Fibroblast of skin of right quadriceps (primary cell): Measurements from ENCODE around the gene IL3RA.
"Not testable (repeated sequence)": the region's sequence is repeated elsewhere in the genome, so short reads cannot be mapped to it uniquely, and the experiment has no call there.

Experiments used
- DNase-seq: peaks from one replicate; pipeline ENCODE4 v3.0.0-alpha.2; 2013

IL3RA gene

DNA sequence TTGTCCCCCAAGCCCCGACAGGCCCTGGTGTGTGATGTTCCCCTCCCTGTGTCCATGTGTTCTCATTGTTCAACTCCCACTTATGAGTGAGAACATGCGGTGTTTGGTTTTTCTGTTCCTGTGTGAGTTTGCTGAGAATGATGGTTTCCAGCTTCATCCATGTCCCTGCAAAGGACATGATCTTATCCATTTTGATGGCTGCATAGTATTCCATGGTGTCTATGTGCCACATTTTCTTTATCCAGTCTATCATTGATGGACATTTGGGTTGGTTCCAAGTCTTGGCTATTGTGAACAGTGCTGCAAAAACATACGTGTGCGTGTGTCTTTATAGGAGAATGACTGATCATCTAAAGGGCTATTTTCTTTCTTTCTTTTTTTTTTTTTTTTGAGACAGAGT, 4.2 kb upstream of the IL3RA start:
- DNase-seq, result not testable (repeated sequence)

DNA sequence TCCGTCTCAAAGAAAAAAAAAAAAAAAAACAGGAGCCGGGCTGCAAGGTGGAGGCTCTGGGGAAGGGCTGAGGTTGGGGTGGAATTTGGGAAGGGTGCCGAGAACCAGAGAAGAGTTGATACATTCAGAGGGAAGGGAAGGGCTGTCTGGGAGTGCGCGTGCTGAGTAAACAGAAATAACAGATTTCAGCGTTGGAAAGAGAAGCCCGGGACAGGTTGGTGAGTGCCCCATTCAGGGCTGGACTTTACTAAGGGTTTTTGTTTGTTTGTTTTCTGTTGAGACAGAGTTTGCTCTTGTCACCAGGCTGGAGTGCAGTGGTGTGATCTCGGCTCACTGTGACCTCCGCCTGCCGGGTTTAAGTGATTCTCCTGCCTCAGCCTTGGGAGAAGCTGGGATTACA, 1.7 kb upstream of the IL3RA start:
- no peak for DNase-seq

DNA sequence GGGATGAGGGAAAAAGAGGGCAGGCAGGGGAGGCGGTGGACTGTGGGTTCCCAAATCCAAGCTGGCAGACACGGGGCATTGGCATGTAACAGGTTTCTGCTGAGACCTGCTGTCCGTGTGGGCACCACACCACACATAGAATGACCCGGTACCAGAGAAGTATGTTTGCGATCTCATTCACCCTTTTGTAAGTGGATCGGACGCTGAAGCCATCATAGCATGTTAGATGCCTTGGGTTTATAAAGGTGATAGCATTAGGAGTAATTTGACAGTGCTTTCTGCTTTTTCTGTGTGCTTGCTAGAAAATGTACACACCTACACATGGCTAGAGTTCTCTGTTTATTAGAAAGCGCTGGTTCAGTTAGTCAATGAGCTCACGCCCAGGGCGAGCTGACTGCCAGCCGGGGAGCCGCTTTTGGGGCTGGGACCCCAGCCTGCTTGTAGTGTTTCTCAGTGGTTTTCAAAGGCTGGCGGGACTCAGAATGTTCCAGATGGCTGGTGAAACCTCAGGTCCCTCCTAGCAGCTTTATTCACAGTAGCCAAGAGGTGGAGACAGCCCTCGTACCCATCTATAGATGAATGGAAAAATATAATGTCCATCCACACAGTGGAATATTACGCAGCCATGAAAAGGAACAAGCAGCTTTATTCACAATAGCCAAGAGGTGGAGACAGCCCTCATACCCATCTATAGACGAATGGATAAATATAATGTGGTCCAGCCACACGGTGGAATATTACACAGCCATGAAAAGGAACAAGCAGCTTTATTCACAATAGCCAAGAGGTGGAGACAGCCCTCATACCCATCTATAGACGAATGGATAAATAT, 579 bp downstream of the IL3RA start:
- DNase-seq, result no peak

DNA sequence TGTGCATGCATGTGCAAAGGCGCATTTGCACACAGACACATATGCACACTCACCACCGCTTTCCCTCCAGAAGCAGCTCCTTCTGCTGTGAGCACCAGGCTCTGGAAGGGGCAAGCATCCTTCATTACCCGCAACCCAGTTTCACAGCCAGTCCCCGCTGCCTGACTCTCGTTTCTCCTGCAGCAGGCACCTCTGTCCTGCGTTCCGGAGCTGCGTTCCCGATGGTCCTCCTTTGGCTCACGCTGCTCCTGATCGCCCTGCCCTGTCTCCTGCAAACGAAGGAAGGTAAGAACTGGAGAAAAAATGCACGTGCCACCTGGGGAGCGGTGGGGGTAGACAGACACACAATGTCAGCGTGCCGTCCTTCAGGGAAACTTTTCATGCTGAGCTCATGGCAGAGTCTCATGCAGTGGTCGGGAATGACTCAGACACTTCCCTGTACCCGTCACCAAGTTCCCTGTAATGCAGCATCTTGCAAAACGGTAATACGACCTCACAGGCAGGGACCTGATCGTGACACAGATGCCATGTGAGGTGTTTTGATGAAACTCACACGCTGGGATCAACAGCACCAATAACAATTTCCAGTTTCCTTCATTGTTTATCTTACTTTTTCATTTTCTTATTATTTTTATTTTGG, 5.1 kb downstream of the IL3RA start:
- DNase-seq, result no peak

DNA sequence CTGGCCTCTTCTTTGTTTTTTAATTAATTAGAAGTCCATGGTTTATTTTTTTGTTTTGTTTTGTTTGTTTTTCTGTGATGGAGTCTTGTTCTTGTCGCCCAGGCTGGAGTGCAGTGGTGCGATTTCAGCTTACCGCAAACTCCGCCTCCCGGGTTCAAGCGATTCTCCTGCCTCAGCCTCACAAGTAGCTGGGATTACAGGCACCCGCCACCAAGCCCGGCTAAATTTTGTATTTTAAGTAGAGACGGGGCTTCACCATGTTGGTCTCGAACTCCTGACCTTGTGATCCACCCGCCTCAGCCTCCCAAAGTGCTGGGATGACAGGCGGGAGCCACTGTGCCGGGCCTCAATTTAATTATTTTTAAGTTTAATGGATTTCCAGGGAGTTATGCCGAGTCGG, 13.0 kb downstream of the IL3RA start:
- DNase-seq, result not testable (repeated sequence)

DNA sequence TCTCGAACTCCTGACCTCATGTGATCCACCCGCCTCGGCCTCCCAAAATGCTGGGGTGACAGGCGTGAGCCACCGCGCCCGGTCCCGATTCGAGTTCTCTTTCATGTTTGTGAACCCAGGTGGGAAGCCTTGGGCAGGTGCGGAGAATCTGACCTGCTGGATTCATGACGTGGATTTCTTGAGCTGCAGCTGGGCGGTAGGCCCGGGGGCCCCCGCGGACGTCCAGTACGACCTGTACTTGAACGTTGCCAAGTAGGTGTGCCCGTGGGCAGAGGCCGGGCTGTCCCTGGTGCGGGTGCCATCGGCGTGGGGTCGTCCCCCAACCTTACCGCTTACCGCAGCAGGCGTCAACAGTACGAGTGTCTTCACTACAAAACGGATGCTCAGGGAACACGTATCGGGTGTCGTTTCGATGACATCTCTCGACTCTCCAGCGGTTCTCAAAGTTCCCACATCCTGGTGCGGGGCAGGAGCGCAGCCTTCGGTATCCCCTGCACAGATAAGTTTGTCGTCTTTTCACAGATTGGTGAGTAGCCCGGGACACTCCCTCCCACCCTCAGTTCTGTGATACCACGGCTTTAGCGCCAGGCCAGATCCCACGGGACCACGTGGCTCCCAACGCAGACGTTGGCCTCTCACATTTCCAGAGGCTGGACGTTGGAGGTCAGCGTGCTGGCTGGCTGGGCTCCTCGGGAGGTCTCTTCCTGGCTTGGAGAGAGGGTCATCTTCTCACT, 15.6 kb downstream of the IL3RA start:
- no peak for DNase-seq

DNA sequence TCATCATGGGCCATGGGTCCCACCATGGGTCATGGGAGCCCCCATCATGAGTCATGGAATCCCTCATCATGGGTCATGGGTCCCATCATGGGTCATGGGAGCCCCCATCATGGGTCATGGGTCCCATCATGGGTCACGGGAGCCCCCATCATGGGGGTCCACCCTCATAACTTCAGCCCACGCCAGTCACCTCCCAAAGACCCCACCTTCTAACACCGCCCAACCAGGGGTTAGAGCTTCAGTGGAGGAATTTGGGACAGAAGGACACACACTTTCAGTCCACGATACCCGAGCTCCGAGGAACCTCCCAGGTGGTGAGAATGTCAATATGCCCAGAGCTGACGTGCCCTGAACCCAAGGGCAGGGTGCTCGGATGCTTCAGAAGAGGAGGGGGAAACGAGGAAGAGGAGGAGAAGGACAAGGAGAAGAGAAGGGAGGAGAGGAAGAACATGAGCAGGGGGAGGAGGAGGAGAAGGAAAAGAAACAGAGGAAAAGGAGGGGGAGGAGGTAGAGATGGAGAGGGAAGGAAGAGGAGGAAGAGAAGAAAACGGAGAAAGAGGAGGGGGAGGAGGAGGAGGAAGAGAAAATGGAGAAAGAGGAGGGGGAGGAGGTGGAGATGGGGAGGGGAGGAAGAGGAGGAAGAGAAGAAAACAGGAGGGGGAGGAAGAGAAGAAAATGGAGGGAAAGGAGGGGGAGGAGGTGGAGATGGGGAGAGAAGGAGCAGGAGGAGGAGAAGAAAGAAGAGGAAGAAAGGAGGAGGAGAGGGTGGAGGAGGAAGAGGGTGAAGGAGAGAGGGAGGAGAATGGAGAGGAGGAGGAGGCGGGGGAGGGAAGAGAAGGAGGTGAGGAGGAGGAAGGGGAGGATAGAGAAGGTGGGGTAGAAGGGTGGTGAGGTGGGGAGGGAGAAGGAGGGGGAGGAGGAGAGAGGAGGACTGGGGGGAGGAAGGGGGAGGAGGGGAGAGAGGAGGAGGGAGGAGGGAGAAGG, 17.7 kb downstream of the IL3RA start:
- no peak for DNase-seq

DNA sequence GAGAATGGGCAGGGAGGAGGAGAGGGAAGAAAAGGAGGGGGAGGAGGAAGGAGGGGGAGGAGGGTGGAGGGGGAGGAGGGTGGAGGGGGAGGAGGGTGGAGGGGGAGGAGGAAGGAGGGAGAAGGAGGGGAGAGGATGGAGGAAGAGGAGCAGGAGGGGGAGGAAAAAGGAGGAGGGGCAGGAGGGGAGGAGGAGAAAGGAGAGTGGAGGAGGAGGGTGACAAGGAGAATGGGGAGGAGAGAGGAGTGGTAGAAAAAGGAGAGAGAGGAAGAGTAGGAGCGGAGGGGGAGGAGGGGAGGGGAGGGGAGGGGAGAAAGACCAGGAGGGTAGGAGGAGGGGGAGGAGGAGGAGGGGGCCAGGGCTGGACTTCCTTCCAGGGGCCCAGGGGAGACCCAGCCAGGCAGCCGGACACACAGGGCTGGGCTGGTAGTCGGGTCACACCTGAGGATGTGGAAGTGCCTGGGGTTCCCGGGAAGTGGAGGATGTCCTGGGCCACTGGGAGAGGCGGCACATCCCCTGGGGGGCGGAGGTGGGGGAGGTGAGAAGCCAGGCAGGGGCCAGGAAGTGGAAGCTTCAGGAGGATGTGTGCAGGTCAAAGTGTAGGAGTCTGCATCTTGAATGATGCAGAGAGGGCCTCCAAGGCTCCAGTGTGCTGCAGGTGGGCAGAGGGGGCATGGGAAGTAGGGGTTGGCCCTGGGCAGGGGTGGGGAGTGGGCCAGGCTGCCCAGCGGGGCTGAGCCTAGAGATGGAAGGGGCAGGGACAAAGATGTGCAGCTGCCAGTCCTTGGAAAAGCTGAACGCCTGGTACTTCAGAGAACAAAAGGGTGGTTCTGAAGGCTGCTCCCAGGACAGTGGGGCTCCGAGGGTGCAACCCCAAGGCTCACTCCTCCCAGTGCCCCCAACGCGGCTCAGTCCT, 18.8 kb downstream of the IL3RA start:
- DNase-seq, result no peak

DNA sequence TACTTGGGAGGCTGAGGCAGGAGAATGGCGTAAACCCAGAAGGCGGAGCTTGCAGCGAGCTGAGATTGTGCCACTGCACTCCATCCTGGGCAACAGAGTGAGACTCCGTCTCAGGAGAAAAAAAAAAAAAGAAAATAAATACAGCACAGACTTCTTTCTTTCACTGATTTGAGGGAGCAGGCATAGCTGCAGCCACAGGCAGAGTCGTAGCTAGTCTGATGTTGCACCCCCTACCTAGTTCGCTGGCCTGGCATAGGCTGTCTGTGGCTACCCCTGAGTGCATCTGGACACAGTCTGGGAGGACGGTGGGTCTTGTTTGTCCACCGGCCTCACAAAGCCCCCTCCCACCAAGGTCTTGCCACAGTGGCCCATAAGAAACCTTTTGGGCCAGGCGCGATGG, 21.4 kb downstream of the IL3RA start:
- DNase-seq, result no peak

DNA sequence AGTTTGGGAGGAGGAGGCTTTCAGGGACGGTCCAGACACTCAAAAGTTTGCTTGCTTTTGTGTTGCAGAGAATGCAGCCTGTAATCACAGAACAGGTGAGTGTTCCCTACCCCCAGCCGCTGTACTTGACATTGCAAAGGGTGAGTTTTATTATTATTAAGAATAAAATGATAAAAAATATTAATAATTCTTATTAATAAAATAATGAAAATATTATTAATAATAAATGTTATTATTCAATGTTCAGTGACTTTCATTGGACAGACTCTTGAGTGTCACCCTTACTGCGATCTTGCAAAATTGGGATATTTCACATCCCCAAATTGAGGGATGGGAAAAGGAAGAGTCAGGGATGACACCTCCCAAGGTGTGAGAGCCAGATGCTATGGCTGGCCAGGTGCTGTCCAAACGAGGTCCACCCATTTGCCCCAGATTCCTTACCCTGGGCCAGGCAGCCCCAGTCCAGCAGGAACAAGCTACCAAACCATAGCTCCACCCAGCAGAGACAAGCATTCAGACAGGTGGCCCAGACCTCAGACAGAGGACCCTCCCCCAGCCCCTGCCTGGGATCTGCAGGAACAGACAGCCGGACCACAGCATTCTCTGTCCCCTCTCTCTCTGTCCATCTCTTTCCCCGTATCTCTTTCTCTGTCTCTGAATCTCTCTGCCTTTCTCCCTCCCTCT, 22.4 kb downstream of the IL3RA start:
- no peak for DNase-seq

DNA sequence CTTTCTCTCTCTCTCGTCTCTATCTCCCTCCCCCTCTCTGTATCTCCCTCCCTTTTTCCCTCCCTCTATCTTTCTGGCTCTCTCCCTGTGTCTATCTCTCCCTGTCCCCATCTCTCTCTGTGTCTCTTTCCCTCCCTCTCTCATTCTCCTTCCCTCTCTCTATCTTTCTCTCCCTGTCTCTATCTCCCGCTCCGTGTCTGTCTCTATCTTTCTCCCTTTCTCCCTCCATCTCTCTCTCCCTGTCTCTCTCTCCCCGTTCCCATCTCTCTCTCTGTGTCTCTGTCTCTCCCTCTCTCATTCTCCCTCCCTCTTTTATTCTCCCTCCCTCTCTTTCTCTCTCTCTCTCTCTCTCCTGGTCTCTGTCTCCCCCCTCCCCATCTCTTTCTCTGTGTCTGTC, 22.9 kb downstream of the IL3RA start:
- DNase-seq, result no peak

DNA sequence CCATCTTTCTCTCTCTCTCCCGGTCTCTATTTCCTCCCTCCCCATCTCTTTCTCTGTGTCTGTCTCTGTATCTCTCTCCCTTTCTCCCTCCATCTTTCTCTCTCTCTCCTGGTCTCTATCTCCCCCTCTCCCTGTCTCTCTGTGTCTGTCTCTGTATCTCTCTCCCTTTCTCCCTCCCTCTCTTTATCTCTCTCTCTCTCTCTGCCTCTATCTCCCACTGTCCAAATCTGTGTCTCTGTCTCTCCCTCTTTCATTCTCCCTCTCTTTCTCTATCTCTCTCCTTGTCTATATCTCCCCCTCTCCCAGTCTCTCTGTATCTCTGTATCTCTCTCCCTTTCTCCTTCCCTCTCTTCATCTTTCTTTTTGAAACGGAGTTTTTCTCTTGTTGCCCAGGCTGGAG, 23.6 kb downstream of the IL3RA start:
- DNase-seq, result no peak

DNA sequence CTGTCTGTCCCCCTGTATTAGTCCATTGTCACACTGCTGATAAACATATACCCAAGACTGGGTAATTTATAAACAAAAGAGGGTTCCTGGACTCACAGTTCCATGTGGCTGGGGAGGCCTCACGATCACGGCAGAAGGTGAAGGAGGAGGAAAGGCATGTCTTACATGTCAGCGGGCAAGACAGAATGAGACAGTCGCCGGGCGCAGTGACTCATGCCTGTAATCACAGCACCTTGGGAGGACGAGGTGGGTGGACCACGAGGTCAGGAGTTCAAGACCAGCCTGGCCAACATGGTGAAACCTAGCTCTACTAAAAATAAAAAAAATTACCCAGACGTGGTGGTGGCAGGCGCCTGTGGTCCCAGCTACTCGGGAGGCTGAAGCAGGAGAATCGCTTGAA, 24.7 kb downstream of the IL3RA start:
- DNase-seq, result no peak

DNA sequence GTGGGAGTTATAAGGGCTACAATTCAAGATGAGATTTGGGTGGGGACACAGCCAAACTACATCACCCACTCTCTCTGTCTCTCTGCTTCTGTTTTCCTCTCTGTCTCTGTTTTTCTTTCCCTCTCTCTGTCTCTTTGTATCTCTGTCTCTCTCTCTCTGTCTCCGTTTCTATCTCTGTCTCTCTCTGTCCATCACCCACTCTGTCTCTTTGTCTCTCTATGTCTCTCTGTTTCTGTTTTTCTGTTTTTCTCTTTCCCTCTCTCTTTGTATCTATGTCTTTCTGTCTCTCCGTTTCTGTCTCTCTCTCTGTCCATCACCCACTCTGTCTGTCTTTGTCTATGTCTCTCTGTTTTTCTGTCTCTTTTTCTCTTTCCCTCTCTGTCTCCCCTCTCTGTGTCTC, 25.3 kb downstream of the IL3RA start:
- DNase-seq, result no peak

DNA sequence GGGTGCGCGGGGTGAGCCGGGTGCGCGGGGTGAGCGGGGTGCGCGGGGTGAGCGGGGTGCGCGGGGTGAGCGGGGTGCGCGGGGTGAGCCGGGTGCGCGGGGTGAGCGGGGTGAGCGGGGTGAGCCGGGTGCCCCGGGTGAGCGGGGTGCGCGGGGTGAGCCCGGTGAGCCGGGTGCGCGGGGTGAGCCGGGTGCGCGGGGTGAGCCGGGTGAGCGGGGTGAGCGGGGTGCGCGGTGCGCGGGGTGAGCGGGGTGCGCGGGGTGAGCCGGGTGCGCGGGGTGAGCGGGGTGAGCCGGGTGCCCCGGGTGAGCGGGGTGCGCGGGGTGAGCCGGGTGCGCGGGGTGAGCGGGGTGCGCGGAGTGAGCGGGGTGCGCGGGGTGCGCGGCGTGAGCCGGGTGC, 29.8 kb downstream of the IL3RA start:
- not testable (repeated sequence) for DNase-seq

DNA sequence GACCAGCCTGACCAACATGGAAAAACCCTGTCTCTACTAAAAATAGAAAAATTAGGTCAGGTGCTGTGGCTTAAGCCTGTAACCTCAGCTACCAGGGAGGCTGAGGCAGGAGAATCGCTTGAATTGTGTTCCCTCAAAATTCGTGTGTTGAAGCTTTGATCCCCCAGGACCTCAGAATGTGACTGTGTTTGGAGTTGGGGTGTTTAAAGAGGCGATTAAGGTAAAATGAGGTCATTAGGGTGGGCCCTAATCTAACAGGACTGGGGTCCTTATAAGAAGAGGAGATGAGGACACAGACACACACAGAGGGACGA, 31.8 kb downstream of the IL3RA start:
- no peak for DNase-seq

DNA sequence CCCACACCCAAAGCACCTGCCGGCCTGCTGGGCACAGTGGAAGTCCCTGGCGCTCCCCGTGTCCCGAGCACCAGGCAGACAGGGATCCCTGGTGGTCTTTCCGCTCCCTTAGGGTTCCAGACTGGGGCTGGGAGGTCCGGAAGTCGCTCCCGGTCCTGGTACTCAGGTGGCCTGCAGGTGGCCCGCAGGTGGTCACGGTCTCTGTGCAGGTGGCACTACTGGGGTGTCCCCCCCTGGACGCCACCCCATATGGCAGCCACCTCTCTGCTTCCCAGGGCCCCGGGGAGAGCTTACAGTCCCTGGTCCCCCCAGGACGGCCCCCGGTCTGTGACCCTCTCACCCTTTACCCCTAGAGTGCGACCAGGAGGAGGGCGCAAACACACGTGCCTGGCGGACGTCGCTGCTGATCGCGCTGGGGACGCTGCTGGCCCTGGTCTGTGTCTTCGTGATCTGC, 41.7 kb downstream of the IL3RA start:
- no peak for DNase-seq

DNA sequence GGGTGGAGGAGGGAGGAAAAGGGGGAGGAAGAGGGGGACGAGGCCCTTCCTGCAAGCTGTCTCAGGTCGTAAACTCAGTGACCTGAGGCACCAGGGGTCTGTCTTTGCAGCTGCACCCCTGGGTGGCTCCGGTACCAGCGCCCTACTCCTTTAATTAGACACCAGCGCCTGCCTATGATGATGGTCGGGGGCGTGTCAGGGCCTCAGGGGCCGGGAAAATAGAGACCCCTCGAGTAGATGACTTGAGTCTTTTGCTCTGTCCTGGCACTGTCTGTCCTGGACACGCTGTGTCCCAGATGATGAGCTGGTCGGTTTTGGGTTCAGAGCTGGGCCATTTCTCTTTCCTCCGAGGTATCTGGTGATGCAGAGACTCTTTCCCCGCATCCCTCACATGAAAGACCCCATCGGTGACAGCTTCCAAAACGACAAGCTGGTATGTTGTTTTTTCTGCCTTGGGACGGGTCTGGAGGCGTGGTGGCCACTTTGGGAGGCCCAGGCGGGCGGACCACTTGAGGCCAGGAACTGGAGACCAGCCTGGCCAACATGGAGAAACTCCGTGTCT, 44.2 kb downstream of the IL3RA start:
- no peak for DNase-seq

DNA sequence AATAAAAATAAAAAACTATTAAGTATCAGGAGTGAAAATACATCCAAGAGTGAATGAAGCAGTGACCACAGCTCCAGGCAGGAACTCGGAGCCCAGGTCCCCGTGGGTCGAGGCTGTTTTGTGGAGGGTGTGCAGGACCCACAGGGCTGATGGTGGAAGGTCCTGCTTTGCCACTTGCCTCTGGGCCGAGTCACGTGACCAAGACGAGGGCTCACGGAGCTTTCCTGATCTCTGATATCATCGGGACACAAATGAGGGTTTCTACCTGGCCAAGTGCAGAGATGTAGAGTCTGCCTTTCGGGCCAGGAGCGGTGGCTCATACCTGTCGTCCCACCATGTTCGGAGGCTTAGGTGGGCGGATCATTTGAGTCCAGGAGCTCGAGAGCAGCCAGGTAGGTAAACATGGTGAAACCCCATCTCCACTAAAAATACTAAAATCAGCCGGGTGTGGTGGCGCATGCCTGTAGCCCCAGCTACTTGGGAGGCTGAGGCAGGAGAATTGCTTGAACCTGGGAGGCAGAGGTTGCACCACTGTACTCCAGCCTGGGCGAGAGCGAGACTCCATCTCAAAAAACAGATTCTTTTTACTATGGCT, 48.2 kb downstream of the IL3RA start:
- no peak for DNase-seq
